GM04503 (cell line): ENCODE measurements around the gene CPT1B.
"Not testable (repeated sequence)": the region's sequence is repeated elsewhere in the genome, so short reads cannot be mapped to it uniquely, and the experiment has no call there.

ENCODE experiments used
- DNase-seq: peaks from one replicate; pipeline ENCODE4 v3.0.0-alpha.2; 2012; ENCODE audit warnings: low read depth

CPT1B gene

GRCh38 chr22:50577987-50578775 lies at the start of gene CPT1B:
CPT1B (minus strand) TSS chr22:50578427; CDS start chr22:50577915, 512 bp downstream.
- no peak for DNase-seq

DNA sequence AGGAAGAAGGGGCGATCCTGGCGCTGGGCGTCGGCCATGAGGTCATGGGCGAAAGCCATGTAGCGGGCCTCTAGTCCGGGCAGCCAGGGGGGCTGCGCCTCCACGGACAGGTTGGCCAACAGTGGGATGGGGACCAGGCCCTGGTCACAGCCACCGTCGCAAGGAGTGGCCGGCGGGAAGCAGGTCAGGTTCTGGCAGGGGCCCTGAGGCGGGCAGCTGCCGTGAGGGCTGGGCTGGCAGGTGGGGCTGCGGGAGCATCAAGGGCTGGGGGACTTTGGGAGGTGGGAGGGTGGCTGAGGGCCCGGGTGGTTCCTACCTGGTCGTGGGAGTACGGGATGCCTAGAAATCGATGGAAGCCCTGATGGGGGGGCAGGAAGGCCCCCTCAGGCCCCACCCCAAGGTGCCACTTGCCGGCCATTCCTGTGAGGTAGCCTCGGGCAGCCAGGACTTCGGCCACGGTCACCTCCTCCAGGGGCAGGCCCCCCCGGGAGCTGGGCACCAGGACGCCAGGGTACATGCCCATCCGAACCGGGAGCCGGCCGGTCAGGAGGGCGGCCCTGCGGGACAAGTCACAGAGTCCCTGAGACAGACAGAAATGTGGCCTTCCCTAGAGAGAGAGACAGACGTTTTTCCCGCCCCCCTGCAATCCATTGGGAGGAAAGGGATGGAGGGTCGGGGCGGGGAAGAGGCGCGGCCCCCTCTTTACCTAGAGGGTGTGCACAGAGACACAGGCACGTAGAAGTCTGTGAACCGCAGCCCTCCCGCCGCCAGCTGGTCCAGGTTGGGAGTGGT lies 48.8 kb upstream of the CPT1B start:
- DNase-seq = no peak

- DNase-seq = no peak
These were observed 48.2 kb upstream of the CPT1B start for GRCh38 chr22:50626314-50626849.

- no peak for DNase-seq
These were observed 47.5 kb upstream of the CPT1B start for GRCh38 chr22:50625568-50626313.

GRCh38 chr22:50625131-50625567 lies 46.9 kb upstream of the CPT1B start:
- DNase-seq = no peak

- DNase-seq = no peak
These were observed 46.3 kb upstream of the CPT1B start for GRCh38 chr22:50624347-50625130.

DNA sequence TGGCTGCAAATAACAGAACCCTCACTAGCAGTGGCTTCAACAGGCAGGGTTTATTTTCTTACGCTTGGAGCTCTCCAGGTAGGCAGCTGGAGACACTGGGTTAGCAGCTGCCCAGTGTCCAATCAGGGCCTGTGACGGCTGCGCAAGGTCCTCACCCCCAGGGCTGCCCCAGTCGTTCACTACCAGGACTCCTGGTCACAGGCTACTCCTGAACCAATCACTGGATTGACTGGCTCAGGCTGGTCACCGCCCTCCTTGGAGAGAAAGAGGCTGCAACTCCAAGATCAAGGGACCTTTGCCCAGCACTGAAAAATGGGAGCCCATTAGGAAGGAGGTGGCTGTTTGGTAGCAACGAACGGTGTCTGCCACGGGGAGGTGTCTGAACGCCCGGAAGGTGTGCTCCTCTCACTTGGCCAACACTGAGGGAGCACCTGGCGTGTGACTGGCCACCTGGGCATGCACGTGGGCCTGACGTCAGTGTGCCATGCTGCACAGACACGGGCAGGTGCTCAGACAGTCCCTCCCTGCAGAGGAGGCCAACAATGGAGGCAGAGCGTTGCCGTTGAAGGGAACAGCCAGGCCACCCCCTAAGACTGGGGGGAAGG lies 44.6 kb upstream of the CPT1B start:
- DNase-seq = no peak

DNA sequence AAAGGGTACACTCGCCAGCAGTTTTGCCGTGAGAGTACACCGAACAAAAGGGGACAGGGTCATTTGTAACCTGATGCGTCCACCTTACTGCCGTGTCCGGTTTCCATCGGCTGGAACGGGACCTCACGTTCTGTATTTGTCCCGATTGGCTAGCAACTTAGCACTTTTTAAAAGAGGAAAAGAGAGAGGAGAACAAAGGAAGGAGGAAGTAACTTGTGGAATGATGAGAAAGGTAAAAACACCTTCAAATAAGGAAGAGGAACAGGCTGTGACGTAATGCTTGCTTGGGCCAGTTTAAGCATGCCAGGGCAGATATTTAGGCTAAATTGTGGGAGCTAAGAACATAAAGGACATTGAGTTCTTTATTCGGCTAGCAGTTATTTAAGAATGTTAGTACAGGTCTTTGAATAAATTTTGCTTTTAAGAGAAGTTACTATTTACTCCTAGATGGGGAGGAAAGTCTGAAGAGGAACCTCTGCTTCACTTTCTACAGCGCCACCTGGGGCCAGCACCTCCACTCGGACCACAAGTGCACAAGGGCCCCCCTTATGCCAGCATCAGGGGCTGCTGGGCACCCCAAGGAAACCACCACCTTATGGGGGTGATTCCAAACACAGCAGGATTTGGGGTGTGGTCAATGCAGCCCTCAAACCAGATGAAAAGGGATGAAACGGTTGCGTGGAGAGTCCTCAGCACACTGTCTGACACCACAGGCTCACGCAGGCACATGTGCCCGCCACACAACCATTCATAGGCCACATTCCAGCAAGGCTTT lies 43.9 kb upstream of the CPT1B start:
- DNase-seq = no peak

DNA sequence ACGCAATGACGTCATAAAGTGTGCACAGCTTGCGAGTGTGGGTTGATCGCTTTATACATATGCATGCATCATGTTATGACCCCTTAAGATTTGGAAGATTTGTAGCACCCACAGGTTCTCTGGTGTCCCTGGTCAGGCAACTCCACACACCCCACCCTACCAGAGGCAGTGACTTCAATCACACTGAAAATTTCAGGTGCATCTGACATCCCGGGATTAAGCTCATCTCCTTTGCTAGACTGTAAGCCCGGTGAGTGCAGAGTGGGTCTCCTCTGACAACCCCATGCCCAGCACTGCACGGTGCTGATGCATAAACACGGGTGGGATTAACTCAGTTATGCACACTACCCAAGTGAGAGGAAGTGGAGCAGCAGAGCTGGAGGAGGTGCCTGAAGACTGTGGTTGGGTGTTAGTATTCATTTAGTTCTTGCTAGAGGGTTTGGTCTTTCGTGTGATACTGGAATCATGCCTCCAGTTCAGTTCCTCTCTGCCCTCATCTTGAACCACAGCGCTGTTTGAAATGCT lies 43.2 kb upstream of the CPT1B start:
- no peak for DNase-seq

DNA sequence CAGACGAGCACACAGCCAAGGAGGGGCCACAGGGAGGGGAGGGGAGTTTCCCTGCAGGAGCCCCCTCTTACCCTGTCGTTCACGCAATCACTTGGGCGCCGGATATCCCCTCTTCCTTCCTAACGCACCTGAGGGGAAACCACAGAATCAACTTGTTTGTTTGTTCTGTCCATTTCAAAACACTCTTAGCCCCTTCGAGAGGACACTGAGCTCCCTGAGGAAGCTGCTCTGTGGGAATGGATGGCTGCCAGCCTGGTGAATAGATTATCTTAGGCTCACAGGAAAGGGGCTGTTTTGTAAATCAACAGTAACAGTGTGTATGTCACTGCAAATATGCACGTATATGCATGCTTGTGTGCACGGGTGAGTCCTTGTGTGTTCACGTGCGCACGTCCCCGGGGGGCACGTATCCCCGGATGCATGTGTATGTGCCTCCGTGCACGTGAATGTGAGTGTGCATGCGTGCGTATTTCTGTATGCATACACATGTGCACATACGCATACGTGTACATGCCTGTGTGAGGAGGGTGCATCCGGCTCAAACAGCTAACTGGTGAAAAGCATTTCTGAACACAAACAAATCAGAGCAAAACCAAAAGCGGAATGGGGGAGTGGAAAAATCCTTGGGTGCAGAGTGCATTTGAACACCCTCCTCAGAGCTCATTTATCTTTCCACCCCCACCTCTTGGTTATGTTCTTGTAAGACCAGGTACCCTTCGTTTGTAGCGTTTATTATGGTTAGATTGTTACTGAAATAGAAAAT lies 42.5 kb upstream of the CPT1B start:
- peak; percentile 18 for DNase-seq

DNA sequence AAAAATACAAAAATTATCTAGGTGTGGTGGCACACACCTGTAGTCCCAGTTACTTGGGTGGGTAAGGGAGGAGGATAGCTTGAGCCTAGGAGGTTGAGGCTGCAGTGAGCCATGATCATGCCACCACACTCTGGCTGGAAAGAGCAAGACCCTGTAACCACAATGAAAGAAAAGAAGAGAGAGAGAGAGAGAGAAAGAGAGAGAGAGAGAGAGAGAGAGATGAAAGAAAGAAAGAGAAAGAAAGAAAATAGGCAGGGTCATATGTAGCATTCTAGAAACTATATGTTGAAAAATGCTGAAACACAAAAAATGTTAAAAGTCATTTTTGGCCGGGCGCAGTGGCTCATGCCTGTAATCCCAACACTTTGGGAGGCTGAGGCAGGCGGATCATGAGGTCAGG lies 36.1 kb upstream of the CPT1B start:
- not testable (repeated sequence) for DNase-seq

DNA sequence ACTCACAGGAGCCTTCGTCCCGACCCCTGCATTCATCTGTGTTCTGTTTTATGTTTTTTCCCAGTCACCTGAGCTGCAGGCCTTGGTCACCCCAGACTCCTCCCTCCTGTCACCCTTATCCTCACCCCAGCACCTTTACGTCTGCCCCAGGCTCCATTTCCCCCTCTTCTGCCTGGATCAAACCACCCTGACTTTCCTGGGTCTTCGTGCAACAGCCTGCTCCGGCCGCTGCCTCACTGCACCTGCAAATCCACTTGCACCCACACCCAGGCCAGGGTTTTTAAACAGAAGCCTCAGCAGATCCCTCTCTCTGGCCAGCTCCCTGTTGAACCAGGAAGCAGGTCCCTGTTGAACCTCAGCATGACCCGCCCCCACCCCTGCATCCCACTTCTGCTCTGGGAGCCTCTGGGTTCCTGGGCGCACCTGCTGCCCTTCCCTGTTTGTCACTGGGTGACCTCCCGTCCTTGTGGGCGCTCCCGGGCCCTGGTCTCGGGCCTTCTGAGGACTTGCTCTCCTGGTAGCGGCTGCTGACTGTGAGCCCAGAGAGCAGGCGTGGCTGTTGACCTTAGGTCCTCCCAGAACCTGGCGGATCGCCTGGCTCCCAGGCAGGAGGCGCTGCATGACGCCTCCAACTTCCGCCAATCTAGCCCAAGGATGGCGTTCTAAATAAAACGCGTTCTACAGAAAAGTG lies 35.2 kb upstream of the CPT1B start:
- DNase-seq = no peak

GRCh38 chr22:50612528-50613221 lies 34.4 kb upstream of the CPT1B start:
- DNase-seq = no peak

DNA sequence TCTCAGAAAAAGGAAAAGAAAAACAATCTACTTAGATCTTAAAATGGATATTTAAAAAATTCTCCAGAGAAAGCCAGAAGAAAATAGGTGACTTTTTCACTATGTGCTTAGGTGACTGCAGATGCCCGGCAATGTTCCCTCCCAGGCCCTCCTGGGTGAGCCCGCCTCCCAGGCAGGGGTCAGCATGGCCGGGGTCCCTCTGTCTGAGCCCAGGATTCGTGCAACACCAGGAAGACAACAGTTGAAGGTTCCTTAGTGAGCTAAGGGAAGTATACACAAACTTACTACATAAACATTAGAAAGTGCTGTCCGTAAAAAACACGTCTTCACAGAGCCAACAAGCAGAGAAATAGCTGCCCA lies 33.9 kb upstream of the CPT1B start:
- no peak for DNase-seq

GRCh38 chr22:50611341-50612060 lies 33.3 kb upstream of the CPT1B start:
- no peak for DNase-seq

- no peak for DNase-seq
These were observed 32.4 kb upstream of the CPT1B start for GRCh38 chr22:50610581-50610980.

GRCh38 chr22:50610041-50610451 lies 31.8 kb upstream of the CPT1B start:
- no peak for DNase-seq
